T-helper 1 cell treated with Interleukin-12 subunit alpha and Interleukin-12 subunit beta and Interleukin-4 antibody, amounts not matched to agents 30 μg/mL and 1 μg/mL, for 36 hours (primary cell): ENCODE results near the gene PDLIM5.
"Not testable (repeated sequence)": the region's sequence is repeated elsewhere in the genome, so short reads cannot be mapped to it uniquely, and the experiment has no call there.

Experiments used
- H3K27ac Mint-ChIP-seq: one replicate; pipeline ENCODE4 v1.8.0; 2021; ENCODE audit warnings: mild to moderate bottlenecking, mixed read lengths
- H3K27me3 Mint-ChIP-seq: one replicate; pipeline ENCODE4 v1.8.0; 2021; ENCODE audit warnings: low read depth, mixed read lengths
- H3K36me3 Mint-ChIP-seq: one replicate; pipeline ENCODE4 v1.8.0; 2021; ENCODE audit warnings: low read depth, mixed read lengths
- H3K4me1 Mint-ChIP-seq: one replicate; pipeline ENCODE4 v1.8.0; 2021; ENCODE audit warnings: low read depth, mixed read lengths
- H3K4me3 Mint-ChIP-seq: one replicate; pipeline ENCODE4 v1.8.0; 2021; ENCODE audit warnings: mild to moderate bottlenecking, moderate library complexity, mixed read lengths
- H3K9me3 Mint-ChIP-seq: one replicate; pipeline ENCODE4 v1.8.0; 2021; ENCODE audit warnings: mixed read lengths

PDLIM5 gene

DNA sequence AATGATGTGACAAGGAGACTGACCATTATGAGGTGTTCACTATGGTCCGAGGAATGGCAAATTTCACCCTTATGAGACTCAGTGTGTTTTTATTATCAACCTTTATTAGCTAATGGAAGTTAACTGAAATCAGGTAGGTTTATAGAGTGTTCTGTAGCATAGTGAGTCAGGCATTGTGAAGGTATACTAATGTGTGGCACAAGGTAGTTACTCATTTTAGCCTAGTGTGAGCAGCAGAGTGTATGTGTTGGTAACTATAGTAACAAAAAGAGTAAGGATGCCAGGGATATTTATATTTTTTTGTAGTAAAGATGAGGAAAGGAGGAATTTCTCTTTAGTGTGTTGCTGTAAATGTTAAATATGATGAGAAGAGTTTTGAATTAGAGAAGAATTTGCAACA is 12.0 kb downstream of the PDLIM5 start:
- no peaks in the 10 kb centered on the region for H3K4me1 Mint-ChIP-seq
- no peaks in the 10 kb centered on the region for H3K36me3 Mint-ChIP-seq
- H3K27ac Mint-ChIP-seq, result no peak overlapping the region
- no peak overlapping the region for H3K4me3 Mint-ChIP-seq
- H3K27me3 Mint-ChIP-seq, result no peaks in the 10 kb centered on the region
- H3K9me3 Mint-ChIP-seq, result no peaks in the 10 kb centered on the region

DNA sequence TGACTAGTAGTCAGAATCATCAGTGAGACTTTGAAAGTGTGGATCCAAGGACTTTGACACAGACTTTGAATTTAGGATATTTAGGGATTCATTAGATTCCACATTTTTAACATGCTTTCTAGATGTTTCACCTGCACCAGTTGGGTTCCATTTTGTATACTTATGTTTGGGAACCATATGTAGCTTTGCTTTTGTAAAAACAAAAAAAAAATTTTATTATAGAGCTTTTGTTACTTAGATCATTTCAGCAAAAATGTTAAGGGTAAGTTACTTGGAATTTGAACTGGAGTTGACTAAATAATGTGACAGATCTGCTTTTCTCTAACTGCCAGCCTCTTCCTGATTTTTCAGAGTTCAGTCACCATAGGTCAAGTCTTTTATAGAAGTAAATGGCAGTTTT is 14.6 kb downstream of the PDLIM5 start:
- Mint-ChIP-seq H3K4me3 (no peak overlapping the region), H3K4me1 (no peaks in the 10 kb centered on the region), H3K27ac (no peak overlapping the region), H3K27me3 (no peaks in the 10 kb centered on the region), H3K9me3 (peaks cover 4% of the 10 kb centered on the region), H3K36me3 (no peaks in the 10 kb centered on the region)

DNA sequence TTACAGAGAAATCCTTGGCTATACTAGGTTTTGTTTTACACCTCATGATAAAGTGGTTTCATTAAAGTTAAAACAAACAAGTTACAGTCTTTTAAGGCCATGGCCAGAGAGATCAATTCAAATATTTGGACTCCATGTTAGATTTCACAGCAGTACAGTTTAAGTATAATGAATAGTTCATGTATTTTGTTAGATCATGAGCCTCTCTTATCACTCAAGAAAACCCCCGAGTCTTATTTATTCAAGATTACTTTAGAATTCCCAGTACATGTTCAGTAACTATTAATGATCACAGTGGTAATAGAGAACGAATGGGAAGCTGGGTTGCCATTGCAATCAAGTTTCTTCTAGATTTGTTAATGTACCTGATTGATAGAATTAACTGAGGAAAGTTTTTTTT is 15.2 kb downstream of the PDLIM5 start:
- H3K27ac Mint-ChIP-seq, result no peak overlapping the region
- H3K36me3 Mint-ChIP-seq, result no peaks in the 10 kb centered on the region
- H3K27me3 Mint-ChIP-seq, result no peaks in the 10 kb centered on the region
- peaks cover 4% of the 10 kb centered on the region for H3K9me3 Mint-ChIP-seq
- no peak overlapping the region for H3K4me3 Mint-ChIP-seq
- H3K4me1 Mint-ChIP-seq, result no peaks in the 10 kb centered on the region

DNA sequence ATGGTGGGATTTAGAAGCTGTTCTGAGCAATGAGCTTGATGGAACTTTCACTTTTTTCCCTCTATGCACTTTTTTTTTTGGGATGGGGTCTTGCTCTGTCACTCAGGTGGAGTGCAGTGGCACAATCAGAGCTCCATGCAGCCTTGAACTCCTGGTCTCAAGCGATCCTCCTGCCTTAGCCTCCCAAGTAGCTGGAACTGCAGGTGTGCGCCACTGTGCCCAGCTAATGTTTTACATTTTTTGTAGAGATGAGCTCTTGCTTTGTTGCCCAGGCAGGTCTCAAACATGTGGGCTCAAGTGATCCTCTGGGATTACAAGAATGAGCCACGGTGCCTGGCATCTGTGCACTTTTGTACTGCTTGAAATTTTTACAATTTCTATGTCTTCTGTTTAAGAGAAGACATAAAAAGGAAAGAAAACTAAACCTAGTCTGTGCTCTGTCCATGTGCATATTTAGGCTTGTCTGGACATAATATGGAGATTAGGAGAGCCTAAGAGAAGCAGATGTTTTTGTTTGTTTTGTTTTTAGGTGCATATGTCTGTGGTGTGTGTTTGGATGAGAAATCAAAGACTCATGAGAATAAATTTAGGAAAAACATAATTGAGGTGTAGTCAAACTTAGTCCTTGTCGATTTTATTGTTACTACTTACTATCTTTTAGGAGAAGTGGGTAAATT is 16.5 kb downstream of the PDLIM5 start:
- H3K4me3 Mint-ChIP-seq, result no peak overlapping the region
- no peaks in the 10 kb centered on the region for H3K36me3 Mint-ChIP-seq
- no peaks in the 10 kb centered on the region for H3K4me1 Mint-ChIP-seq
- no peak overlapping the region for H3K27ac Mint-ChIP-seq
- H3K9me3 Mint-ChIP-seq, result peaks cover 4% of the 10 kb centered on the region
- H3K27me3 Mint-ChIP-seq, result no peaks in the 10 kb centered on the region

DNA sequence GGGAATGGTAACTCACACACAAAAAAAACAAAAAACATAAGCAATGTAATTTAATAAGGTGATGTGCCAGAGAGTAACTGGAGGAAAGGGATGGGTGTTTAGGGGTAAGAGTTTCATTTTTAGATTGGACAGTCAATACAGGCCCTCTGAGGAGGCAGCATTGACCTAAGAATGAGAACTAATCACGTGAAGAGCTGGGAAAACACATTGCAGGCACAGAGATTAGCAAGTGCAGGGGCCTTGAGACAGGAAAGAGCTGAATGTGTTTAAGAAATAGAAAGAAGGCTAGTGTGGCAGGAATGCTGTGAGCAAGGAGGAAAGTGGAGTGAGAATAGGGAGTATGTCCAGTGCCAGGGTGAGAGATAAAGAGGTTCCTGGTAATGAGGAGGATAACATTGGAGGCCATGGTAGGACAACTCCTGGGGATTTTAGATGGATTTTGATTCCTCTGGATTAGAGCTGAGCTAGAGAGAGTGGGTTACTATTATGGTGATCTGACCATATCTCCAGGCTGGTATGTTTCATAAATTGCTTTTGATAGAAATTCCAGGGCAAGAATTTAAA is 17.6 kb downstream of the PDLIM5 start:
- H3K9me3 Mint-ChIP-seq, result peaks cover 4% of the 10 kb centered on the region
- no peaks in the 10 kb centered on the region for H3K4me1 Mint-ChIP-seq
- H3K4me3 Mint-ChIP-seq, result no peak overlapping the region
- no peak overlapping the region for H3K27ac Mint-ChIP-seq
- H3K27me3 Mint-ChIP-seq, result no peaks in the 10 kb centered on the region
- no peaks in the 10 kb centered on the region for H3K36me3 Mint-ChIP-seq

DNA sequence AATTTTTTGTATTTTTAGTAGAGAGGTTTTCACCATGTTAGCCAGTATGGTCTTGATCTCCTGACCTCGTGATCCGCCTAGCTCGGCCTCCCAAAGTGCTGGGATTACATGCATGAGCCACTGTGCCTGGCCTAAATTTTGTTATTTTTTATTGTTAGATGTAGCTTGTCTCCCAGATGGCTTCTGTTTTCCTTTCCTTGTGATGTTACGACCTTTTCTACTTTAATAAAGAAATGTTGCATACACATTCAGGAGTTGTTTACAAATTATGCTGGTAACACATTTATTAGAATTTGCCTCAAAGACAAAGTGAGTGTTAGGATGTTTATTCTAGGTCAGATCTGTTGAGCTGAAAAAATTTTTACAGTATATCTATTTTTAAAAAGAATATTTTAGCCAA is 18.4 kb downstream of the PDLIM5 start:
- no peaks in the 10 kb centered on the region for H3K36me3 Mint-ChIP-seq
- H3K9me3 Mint-ChIP-seq, result peaks cover 4% of the 10 kb centered on the region
- H3K27me3 Mint-ChIP-seq, result no peaks in the 10 kb centered on the region
- H3K27ac Mint-ChIP-seq, result no peak overlapping the region
- no peak overlapping the region for H3K4me3 Mint-ChIP-seq
- H3K4me1 Mint-ChIP-seq, result no peaks in the 10 kb centered on the region

DNA sequence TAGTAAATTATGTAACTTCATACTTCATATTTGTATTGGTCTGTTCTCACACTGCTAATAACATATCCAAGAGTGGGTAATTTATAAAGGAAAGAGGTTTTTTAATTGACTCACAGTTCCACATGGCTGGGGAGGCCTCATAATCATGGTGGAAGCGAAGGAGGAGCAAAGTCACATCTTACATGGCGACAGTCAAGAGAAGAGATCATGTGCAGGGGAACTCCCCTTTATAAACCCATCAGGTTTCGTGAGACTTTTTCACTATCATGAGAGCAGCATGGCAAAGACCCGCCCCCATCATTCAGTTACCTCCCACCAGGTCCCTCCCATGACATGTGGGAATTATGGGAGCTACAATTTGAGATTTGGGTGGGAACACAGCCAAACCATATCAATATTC is 19.0 kb downstream of the PDLIM5 start:
- not testable (repeated sequence) for H3K36me3 Mint-ChIP-seq, H3K27ac Mint-ChIP-seq, H3K9me3 Mint-ChIP-seq, H3K27me3 Mint-ChIP-seq, H3K4me1 Mint-ChIP-seq, H3K4me3 Mint-ChIP-seq

DNA sequence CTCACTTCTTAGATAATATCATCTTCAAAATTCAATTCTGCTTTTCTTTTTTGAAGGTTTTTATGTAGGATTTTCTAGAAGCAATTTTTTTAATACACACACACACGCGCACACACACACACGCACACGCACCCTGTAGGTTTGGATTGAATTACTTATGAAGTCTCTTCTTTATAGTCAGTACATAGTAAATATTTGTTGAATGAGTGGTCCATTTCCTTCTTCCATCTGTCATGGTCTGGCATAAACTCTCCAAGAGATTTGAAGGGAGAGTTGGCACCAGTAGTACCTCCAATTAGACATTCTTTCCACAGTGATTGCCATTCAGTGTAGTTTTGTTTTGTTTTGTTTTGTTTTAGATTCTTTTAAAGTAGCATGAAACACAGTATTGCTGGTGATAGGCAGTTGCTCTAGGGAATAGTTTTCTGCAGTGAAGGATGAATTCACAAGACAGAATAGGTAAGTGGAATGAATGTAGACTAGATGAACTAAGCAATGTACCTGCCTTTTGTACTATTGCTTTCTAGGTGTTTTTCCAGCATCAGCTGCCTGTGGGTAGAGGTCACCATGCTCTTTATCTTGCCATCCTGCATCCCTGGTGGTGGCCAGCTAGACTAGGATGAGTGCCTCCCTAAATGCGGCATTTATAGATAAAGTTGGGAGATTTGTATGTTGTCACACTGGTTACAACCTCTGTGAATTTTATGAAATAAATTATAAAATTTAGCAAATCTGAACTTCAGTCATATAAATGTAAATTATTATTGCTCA is 20.5 kb downstream of the PDLIM5 start:
- no peak overlapping the region for H3K4me3 Mint-ChIP-seq
- H3K36me3 Mint-ChIP-seq, result no peaks in the 10 kb centered on the region
- no peaks in the 10 kb centered on the region for H3K27me3 Mint-ChIP-seq

DNA sequence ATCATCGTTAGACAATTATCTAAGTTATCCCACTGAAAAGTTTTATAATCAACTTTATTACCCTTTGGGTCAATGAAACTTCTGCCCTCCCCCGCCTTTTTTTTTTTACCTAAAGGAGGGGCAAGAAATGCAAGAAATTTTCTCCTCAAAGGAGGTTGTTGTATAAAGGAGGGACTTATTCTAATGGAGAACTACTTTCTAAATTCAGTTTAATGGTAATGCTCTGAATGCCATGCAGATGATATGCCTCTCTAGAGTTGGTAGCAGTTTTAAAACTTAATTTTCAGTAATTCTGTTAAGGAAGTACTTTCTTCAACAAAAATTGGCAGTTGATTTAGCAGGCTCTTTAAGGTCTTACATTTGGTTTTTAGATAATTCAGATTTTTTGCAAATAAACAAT is 23.3 kb downstream of the PDLIM5 start:
- H3K36me3 Mint-ChIP-seq, result no peaks in the 10 kb centered on the region
- no peaks in the 10 kb centered on the region for H3K27me3 Mint-ChIP-seq
- H3K4me3 Mint-ChIP-seq, result no peak overlapping the region
- no peak overlapping the region for H3K27ac Mint-ChIP-seq
- H3K9me3 Mint-ChIP-seq, result peaks cover 4% of the 10 kb centered on the region
- no peaks in the 10 kb centered on the region for H3K4me1 Mint-ChIP-seq

More for the DNA sequence above, 20.5 kb downstream of the PDLIM5 start:
- Mint-ChIP-seq H3K27ac (no peak overlapping the region), H3K4me1 (no peaks in the 10 kb centered on the region), H3K9me3 (peaks cover 4% of the 10 kb centered on the region)

DNA sequence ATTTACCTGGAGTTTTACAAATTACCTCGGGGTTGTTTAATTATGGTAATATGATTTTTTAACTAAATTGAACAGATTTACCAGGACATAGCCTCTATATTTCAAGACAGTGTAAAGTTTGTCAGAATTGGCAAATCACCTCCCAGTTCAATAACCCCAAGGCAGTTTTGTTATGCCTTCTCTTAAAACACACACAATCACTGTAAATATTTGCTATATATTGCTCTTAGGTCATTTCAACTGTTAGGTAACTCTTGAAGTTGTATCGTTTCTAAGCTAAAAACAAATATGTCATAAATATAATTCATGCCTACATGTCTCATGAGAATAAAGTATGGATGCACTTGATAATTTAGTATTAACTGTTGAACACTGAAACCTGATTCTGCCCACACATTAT is 24.1 kb downstream of the PDLIM5 start:
- Mint-ChIP-seq H3K4me3 (no peak overlapping the region), H3K9me3 (no peaks in the 10 kb centered on the region), H3K36me3 (no peaks in the 10 kb centered on the region), H3K27ac (no peak overlapping the region), H3K4me1 (no peaks in the 10 kb centered on the region), H3K27me3 (no peaks in the 10 kb centered on the region)

DNA sequence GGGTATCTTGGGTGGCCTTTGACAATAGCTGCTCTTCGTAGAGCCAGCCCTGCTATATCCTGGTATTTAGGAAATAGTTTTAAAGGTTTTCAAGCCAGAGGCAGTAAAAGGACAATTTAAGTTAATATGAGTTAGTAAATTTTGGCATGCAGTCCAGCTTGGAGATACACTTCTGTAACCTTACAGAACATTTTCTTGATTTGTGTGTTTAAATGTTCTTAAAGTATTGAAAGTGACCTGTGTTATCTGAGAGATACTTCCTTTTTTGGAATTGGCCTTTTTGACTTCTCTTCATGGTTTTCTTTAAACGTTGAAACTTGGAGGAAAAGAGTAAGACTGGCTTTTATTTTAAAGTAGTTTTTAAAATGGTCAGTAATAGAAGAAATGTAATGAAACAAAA is 25.5 kb downstream of the PDLIM5 start:
- Mint-ChIP-seq H3K27ac (no peak overlapping the region), H3K4me1 (no peaks in the 10 kb centered on the region), H3K4me3 (no peak overlapping the region), H3K27me3 (no peaks in the 10 kb centered on the region), H3K9me3 (no peaks in the 10 kb centered on the region), H3K36me3 (no peaks in the 10 kb centered on the region)

DNA sequence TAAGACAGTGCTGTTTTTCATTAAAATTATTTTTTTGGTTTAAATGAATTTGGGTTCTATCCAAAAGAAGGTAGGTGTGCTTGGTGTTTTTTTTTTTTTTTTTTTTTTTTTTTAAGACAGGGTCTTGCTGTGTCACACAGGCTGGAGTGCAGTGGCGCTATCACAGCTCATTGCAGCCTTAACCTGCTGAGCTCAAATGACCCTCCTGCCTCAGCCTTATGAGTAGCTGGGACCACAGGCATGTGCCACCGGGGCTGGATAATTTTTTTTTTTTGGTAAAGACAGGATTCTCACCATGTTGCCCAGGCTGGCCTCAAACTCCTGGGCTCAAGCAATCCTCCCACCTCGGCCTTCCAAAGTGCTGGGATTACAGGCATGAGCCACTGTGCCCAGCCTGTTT is 27.1 kb downstream of the PDLIM5 start:
- not testable (repeated sequence) for H3K27ac Mint-ChIP-seq, H3K9me3 Mint-ChIP-seq, H3K4me3 Mint-ChIP-seq, H3K4me1 Mint-ChIP-seq, H3K36me3 Mint-ChIP-seq, H3K27me3 Mint-ChIP-seq

DNA sequence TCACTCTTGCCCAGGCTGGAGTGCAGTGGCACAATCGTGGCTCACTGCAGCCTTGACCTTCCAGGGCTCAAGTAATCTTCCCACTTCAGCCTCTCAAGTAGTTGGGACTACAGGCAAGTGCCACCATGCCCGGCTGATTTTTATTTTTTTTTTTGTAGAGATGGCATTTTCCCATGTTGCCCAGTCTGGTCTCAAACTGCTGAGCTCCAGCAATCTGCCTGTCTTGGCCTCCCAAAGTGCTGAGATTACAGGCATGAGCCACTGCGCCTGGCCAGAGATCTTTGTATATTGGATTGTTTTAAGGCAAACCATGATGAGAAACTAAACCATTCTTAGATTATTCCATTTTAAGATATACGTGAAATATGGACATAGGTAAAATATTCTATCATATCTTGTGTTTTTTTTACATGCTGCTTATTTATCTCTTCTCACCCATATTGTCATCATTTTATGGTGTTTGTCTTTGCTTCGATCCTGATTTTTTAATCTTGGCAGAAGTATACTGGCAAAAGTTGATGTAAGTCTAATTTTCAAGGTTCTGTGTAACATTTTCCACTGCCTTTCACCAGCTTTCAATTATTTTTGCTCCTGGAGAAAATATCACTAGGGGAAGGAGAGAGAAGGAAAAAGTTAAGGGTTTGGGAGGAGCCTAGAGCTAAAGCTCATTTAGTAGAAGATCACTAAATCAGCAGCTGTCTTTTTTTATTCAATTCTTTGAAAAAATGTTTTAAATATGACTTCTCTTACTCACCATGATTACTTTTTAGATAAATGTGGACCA is 27.8 kb downstream of the PDLIM5 start:
- Mint-ChIP-seq H3K4me1 (peaks cover under 1% of the 10 kb centered on the region), H3K9me3 (no peaks in the 10 kb centered on the region), H3K27me3 (no peaks in the 10 kb centered on the region), H3K27ac (no peak overlapping the region), H3K4me3 (no peak overlapping the region), H3K36me3 (no peaks in the 10 kb centered on the region)

DNA sequence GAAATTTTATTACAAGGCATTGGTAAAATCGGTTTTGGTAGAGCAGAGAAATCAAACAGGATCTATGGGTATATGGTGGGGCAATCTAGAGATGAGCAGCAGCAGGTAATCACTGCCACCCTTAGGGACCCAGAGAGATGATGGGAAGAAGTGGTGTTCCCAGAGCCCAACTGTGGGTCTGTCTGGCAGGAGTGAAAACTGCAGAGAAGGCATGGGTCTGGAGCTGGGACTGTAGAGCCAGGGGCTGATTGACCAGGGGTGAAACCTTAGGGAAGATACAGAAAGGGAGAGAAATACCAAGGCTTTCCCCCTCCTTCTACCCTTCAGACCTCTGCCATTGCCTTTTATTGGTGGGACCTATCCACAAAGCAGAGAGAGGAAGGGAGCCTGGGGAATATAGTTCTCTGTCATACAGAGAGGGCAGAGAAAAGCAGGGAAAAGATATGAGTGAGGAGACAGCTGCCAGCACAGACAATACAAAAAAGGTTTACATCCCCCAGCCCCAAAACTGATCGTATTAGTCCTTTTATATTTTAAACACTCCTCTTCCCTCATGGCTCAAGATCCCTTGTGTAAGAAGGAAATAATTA is 28.7 kb downstream of the PDLIM5 start:
- Mint-ChIP-seq H3K9me3 (no peaks in the 10 kb centered on the region), H3K36me3 (no peaks in the 10 kb centered on the region), H3K4me3 (no peak overlapping the region), H3K4me1 (peaks cover 3% of the 10 kb centered on the region), H3K27me3 (no peaks in the 10 kb centered on the region), H3K27ac (no peak overlapping the region)
